Stimulated activated CD4-positive, alpha-beta T cell treated with anti-CD3 and anti-CD28 coated beads, Interleukin-1b, Interleukin-23, amount 100 ng/mL, for 24 hours (primary cell): Measurements from ENCODE around the gene NEIL3.

Source experiments
- DNase-seq, 4 experiments: peaks; one replicate each; pipeline ENCODE4 v3.0.0-alpha.2; 2020; ENCODE audit warnings: low read depth in 4 of 4, low spot score in 1 of 4

Gene NEIL3

DNA sequence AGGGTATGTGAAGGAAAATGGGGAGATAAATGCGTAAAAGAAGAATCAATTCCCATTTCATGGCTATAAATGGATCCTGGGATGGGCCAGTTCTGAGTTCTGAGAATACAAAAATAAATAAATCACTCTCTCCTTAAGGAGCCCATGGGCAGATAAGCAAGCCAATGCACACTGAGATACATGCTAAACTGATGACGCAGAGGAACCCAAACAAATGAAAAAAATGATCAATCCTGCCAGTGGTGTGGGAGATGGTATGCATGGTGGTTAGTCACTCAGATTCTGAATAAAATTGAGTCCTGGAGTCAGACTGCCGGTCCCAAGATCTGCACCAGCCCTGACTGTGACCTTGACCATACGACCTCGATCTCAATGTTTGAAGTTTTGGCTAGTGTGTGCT lies 59.7 kb downstream of the NEIL3 start:
- no peak for DNase-seq

DNA sequence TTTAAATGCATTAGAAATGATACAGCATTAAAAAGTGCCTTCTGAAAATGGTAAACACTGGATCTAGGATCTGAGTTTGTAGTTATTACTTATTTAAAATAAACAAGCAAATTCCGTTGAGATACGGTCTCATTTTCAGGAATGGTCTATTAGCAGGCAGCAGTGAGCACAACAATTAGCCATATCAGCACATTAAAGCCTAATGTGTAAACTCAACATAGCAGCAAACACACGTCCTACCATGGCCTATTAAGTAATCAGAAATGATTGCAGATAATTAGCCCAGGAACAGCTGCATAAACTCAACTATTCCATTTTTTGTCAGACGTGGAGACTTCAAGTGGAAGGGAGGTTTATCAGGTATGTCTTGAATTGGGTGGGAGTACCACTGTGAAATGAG lies 61.8 kb downstream of the NEIL3 start:
- DNase-seq: no peak

DNA sequence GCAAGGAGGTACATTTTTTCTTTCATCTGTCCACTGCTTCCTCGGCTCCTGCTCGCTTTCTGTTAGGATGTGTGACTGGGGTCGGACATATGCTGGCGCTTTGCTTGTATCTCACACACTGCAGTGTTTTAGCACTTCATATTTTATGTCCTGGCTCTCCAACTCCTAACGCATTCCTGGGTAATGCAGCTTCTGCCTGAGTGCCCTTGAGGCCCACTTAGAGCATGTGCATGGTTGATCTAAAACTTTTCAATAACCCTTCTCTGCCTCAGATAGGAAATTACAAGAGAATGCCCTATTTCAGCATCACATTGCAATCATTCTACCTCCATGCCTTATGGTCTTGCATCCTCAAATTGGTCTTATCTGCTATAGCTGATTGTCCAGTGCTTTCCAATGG lies 65.3 kb downstream of the NEIL3 start:
- no peak for DNase-seq

DNA sequence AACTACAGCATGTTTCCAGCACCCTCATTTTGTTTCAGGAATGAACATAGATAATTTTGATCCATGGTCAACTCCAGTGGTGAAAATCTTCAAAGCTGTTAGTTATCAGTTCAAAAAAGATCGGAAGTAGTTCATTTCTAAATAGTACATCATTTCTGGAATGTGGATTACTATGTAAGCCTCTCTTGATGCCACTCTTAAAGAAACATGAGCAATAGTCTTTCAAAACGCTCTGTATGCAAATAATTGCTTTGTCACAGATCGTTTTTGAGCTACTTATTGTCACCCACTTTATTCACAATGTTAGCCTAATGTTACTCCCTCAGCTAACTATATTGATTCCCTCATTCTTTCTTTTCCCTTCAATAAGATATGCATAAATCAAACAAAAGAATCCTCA lies 65.7 kb downstream of the NEIL3 start:
- no peak for DNase-seq

DNA sequence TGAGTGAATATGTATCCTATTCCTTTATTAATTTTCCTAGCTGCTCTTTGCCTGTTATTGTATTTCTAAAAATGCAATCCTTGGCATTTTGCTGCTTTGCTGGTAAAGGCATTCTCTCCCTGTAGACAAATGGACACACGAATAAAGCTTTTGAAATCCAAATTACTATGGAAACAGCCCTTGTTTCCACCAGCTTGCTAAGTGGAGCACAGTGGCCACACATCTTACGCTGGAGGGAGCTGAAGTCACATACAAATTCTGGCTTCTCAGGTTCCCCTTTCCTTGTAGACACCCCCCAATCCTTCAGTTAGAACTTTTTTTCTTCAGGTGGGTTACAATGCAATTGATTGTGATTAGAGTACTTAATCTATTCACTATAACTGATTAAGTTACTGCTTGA lies 66.3 kb downstream of the NEIL3 start:
- DNase-seq: no peak

DNA sequence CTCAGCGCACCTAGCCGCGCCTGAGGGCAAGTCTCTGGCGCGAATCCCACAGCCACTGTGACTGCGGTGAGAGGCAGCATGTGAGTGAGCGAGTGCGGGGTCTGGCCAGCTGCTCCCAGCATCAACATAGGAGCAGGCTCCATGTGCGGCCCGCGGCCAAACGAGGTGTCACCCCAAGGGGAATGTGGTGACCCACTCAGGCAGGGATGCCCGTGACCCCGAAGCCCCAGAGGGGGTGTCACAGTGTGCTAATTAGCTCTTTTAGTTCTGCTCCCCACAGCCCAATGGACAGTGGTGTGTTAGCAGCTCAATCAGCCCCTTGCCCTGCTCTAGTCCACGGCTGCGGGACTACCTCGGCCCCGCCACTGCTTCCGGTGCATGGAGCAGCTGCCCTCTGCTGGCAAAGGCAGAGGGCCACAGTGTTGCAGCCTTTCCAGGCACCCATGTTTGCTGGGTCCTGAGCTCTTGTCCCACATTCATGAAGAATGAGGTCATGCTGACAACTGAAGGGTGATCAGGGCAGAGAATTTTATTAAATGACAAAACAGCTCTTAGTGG lies 71.1 kb downstream of the NEIL3 start:
- no peak for DNase-seq

DNA sequence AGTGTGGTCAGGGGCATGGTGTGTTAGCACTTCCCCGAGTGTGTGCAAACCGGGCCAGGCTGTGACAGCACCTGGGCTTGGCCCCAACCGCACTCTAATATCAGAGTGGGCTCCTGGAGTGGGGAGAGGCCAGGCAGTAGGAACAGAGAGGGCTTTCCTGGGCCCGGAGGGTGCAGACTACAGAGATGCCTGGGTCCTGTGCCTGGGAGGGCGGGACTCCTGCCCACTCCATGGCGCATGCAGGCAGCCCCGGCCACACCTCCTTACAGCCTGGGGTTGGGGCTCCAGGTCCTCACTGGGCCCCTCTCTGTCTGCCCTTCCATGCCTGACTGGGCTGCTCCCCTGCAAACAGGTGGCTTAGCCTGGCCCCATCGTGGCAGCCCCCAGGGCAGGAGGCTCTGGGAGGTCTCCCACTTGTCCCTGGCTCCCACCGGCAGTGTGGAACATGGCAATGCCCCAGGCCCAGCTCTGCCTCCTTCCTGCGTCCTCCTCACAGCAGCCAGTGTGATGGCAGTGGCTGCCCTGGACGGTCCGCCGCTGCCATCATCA lies 72.2 kb downstream of the NEIL3 start:
- DNase-seq: no peak

DNA sequence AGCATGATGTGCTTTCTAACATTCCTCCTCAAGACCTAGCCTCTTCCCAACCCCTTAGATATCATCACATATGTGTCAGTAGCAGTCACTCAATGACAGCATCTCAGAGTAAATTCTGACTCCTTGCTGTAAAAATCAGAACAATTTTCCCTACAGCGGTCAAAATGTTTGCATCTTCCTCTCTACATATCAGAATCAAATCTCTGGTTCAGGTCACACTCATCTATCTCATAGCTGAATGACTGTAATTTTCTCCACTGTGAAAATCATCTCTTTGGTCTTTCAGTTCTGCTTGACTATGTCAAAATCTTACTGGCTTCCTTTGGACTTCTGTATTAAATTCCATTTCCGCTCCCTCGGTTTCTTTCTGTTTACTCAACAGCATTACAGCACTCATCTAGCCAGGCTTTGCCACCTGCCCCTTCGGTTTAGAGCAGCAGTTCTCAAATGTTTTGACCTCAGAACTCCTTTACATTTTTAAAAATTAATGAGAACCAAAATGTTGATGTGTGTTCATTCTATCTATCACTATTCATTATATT lies 75.3 kb downstream of the NEIL3 start:
- DNase-seq: no peak

DNA sequence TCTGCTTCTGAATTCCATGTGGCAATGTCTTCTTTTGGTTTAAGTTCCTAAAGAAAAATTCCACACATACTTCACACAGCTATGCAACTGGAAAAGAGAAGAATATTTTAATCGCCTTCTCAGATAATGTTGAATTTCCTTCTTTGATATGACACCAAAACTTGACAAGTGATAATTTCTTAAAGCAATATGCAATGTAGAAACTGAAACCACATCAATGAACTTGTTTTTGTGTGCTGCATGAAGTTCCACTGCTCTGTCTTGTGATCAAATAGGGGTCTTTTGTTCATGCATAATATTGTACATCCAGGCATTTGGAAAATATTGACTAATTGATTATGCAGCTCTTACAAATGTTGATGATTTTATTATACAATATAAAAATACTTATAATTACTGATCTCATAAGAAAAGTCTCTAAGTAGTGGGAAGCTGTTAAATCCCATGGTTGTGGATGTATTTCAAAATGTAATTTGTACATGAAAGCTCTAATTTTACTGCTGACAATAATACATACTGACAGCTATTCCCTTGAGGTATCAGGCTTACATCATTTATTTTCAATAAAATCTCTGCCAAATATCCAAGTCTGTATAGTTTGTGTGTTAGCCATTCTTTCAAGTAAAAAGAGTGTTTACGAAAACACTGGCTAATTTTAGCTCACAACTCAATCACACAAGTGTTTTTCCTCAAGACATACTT lies 76.1 kb downstream of the NEIL3 start:
- no peak for DNase-seq

DNA sequence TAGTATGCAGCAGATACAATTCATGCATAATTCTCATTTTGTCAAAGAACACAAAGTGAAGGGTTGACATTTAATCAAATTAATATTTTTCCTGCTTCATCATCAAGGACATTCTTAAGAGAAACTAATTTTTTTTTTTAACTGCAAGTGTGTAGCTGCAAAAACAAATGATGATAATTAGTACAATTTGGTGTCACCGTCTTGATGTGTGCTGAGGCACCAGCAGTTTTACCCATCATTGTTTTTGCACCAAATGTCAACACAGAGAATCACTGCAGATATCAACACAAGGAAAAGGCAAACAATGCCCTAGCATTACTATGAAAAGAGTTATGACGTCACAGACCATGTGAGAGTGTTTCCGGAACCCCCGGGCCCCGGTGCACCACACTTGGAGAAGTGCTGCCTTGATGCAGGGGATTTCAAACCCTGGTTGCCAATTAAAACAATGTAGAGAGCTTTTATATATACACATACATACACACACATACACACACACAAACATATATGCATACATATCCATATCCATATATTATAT lies 76.7 kb downstream of the NEIL3 start:
- no peak for DNase-seq

DNA sequence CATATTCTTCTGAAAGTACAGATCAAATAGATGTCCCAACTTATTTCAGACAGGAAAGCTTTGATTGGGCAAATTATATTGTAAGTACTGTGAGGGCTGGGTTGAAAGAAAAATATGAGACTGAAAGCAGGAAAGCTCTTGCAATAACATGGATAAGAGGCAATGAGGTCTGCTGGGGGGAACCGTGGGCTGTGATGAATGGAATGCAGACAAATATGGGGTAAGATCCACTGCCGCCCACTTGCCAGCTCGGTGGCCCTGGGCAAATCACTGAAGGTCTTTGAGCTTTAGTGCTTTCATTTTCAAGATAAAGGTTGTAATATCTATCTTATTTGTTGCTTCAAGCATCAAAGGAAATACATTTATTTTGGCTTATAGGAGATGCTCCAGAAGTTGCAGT lies 81.6 kb downstream of the NEIL3 start:
- no peak for DNase-seq

DNA sequence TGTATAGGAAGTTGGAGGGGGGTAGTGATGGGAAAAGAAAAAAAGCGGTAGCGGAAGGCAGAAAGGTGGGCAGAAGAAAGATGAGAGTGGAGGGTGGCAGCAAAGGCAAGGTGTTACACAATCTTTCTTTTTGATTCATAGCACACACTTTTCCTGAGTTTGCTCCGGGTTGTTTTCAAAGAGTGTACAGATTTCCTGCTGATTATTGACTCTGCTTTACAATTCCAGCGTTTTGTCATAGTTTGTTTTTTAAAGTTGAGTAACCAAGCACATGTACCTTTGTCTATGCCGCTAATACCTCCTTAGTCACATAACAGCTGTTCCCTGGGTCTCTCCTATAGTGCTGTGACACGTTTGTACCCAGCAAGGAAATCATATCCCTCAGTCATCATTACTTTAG lies 82.3 kb downstream of the NEIL3 start:
- no peak for DNase-seq

DNA sequence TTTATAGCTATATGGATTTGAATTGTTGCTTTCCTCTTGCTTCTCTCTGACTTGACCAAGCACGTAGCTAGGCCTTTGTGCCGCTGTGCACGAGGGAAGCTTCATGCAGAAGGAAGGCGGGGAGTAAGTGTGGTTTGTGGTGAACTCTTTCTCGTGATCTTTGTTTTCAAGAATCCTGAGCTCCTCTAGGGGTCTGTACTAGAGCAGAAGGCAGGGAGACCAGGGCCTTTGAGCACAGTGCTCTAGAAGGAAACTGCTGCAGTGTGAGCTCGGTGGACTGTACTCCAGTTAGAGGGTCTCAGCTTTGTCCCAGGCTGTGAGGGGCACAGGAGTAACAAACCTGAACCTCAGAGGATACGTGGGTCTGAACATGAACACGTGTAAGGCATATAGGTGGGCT lies 83.6 kb downstream of the NEIL3 start:
- no peak for DNase-seq

DNA sequence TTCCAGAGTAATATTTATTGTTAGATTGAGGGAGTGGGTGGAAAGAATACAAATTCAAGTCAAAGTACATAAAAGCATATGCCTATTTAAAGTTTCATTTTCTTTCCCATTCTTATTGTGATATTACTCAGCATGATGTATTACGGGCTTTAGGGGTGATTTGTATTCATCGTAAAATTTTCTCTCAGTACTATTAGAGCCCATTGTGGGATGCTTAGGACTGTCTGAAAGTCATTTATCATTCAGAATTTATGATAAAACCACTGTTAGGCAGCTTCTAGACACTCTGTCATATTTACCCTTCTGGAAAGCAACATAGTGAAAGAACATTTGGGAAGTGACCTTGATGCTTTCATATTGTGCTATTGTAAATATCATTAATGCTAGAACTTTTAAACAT lies 86.7 kb downstream of the NEIL3 start:
- DNase-seq: no peak

DNA sequence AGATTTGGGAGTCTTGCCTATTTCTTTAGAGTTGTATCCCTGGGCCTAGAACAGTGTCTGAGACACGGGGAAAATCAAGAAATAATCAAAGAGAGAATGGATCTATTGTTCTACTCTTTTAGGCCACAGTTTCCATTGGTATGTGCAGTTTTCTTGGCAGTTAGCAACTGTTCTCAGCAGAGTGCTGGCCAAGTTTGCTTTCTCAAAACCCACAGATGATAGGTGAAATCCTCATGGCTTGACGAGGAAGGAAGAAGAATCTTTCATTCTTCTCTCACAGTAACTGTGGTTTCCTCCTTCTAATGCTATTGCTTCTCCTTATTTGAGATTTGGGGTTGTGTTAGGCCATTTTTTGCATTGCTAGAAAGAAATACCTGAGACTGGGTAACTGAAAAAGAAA lies 90.4 kb downstream of the NEIL3 start:
- no peak for DNase-seq

DNA sequence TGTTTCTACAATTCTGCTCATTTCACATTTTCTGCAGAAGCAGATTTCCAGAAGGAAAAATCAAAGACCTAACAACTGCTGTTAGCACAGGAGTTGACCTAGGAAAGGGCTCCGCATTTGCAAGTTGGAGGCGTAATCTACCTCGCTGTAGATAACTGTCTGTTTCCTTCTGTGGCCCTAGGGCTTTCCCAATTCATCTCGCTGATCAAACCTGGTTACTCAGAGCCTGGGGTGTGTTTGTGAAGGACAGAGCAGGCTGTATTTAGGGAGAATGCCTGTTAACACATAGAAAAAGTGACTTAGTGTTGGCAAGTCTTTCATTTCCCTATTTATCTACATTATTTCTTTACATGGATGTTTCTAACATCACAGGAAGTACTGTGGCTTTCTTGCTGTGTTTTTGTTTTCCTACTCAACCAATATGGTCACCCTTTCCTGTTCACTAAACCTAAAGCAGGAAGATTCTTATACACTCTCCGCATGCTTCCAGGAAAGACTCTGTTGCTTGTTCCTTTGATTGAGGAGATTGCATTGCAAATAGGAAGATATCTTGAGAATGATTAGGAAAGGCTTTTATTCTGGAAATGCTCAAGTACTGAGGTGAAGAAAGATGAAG lies 92.1 kb downstream of the NEIL3 start:
- no peak for DNase-seq

DNA sequence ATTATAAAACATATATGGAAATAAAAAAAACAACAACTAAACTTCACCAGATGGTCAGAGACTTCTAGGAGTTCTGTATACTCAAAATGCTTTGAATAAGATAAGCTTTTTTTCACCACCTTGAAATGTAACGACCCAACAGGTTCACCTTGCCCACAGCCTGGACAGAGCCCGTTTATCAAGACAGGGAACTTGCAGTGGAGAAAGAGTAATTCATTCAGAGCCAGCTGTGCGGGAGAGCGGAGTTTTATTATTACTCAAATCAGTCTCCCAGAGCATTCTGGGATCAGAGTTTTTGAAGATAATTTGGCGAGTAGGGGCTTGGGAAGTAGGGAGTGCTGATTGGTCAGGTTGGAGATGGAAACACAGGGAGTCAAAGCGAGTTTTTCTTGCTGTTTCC lies 94.1 kb downstream of the NEIL3 start:
- DNase-seq: no peak

DNA sequence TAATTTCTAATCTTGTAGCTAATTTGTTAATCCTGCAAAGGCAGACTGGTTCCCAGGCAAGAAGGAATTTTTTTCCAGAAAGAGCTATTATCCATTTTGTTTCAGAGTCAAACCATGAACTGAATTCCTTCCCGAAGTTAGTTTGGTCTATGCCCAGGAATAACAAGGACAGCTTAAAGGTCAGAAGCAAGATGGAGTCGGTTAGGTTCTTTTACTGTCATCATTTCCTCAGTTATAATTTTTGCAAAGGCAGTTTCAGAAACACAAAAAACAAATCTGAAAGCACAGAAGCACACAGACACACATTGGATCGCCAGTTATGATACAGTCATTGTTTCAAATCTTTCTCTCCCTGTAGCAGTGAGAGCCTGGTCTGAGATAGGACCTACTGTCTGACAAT lies 94.7 kb downstream of the NEIL3 start:
- no peak for DNase-seq

DNA sequence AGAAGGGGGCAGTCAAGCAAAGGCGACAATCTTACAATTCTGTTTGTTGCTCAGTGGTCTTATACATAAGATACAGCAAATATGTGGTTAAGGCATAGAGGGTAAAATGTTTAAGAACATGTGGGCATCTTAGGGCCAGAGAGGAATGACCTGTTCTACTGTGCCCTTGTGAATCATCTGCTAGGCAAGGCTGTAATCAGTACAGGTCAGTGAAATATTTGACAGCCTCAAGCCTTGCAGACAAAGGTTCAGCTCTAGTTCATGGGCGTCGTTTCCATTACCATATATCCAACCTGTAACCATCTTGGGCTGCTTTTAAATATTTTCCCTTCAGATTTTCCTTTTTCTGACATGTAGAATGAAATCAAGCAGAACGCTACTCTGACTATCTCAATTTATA lies 95.3 kb downstream of the NEIL3 start:
- DNase-seq: no peak

DNA sequence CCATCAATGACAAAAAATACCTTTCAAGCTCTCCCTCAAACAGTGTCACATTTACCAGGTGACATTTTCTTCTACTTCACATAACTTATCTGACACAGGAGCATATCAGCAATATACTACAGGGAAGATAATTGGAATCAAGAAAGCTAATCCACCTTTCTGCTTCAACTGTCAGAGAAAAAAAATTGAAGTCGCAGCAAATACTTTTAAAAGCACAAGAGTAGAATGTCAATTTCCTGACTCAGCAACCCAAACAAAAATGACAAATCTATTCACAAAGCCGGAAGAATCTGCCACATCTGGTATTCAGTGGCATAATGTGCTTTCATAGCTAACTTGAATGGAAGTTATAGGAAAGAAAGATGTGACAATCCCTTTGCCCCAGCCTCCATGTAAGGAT lies 95.8 kb downstream of the NEIL3 start:
- DNase-seq: no peak

DNA sequence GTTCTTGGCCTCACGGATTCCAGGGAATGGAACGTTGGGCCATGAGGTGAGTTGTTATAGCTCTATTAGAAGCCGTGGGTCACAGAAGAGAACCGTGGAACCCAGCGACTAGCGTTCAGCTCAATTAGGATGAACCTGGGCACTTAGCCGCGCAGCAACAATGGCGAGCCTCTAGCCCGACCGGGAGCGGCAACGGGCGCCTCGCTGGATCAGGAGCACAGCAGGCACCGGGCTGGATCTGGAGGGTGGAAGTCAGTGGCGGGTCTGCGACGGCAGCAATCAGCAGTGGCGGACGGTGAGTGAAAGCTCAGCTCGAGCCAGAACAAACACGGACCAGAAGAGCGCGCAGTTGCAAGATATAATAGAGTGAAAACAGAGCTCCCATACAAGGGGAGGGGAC lies 98.3 kb downstream of the NEIL3 start:
- DNase-seq: no peak

DNA sequence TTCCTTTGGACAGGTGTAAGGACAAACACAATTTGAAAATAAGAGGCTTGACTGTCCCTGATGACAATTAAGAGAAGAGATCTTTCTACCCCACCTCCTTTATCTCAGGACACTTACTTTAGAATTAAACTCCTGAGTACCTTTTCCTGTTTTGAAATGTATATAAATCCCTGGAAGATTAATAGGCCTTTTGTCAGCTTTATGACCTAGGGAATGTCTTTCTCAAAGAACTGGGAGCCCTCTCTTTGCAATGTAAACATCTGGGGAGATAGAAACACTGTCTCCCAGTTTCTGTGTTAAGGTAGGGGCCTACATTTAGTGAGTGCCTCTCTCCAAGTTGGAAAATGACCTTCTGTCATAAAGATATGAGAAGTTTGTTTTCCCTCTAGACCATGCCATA lies 100.9 kb downstream of the NEIL3 start:
- no peak for DNase-seq
